NCI-H187 (cell line): Measurements from ENCODE around the gene FAM240A.

Source experiments
- DNase-seq, 2 experiments: peaks; one replicate each; lab custom pipeline; 2025; lab: John Stamatoyannopoulos, UW

Gene FAM240A

DNA sequence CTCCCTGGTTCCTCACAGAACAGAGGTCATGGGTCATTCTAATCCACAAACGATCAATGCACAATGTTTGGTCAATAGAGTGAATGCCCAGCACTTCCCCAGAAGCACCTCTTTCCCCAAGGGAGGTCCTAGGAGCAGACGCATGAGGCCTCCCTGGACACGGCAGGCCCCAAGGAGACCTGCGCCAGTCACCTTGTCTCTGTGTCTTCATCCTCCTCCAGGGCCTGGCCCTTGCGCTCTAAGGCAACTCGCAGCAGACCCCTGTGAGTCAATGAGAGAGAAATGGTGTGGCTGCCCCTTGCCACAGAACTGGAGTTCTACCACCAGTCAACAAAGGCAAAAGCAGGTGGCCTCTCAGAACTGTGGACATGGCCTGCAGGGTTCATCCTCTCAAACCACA is 63.1 kb downstream of the FAM240A start:
- no peak for DNase-seq
